T-helper 17 cell (primary cell): ENCODE results near the gene ZGPAT. TPM values are rescaled to one million over a fixed set of nuclear protein-coding genes. Genes with fewer than 3 reads are reported as not detected.

ENCODE experiments used
- ATAC-seq: fragments of 150-1000 bp; cut with Tn5 transposase; 2 replicates; pipeline ENCODE4 v1.10.0; 2021; ENCODE audit warnings: mild to moderate bottlenecking, moderate library complexity
- DNase-seq, 3 donors: peaks; one replicate each; pipeline versions ENCODE4 v3.0.0 to v3.0.0-alpha.2; 2020 to 2021
- H3K9me3 ChIP-seq: one replicate; pipeline ENCODE4 v1.7.0; 2013; ENCODE audit warnings: low read length, mild to moderate bottlenecking; ENCODE audit not compliant: control insufficient read depth, poor library complexity, severe bottlenecking
- H3K27ac Mint-ChIP-seq: one replicate; pipeline ENCODE4 v1.8.0; 2022; ENCODE audit warnings: mild to moderate bottlenecking, moderate library complexity, mixed read lengths
- H3K27me3 Mint-ChIP-seq: one replicate; pipeline ENCODE4 v1.8.0; 2022; ENCODE audit warnings: mixed read lengths
- H3K36me3 Mint-ChIP-seq: one replicate; pipeline ENCODE4 v1.8.0; 2022; ENCODE audit warnings: low read depth, mixed read lengths
- H3K4me1 Mint-ChIP-seq: one replicate; pipeline ENCODE4 v1.8.0; 2022; ENCODE audit warnings: mild to moderate bottlenecking, mixed read lengths
- H3K4me3 Mint-ChIP-seq: one replicate; pipeline ENCODE4 v1.8.0; 2022; ENCODE audit warnings: mild to moderate bottlenecking, moderate library complexity, mixed read lengths
- total RNA-seq, 4 donors: library from RNA in 2 of 4; stranded (reverse) in 2 of 4; gene quantifications; one replicate each; pipeline ENCODE4 v1.2.3 and lab custom pipeline; 2022 to 2026

Gene ZGPAT
- total RNA-seq, 2 donors from 2014 or later, result 35.0 to 39.8 TPM

- DNase-seq (no peak), ATAC-seq (no peak)
- no peak overlapping the region for H3K4me3 Mint-ChIP-seq
- no peak overlapping the region for H3K27ac Mint-ChIP-seq
- H3K36me3 Mint-ChIP-seq, result no peaks in the 10 kb centered on the region
- H3K4me1 Mint-ChIP-seq, result no peaks in the 10 kb centered on the region
- H3K27me3 Mint-ChIP-seq, result no peaks in the 10 kb centered on the region
- no peaks in the 10 kb centered on the region for H3K9me3 ChIP-seq
These were observed 57.4 kb downstream of the ZGPAT start for GRCh38 chr20:63765082-63765873.

GRCh38 chr20:63765902-63766301 is 58.1 kb downstream of the ZGPAT start:
- ATAC-seq, result no peak
- no peaks in the 10 kb centered on the region for H3K4me1 Mint-ChIP-seq
- no peaks in the 10 kb centered on the region for H3K36me3 Mint-ChIP-seq
- no peak overlapping the region for H3K27ac Mint-ChIP-seq
- H3K4me3 Mint-ChIP-seq, result no peak overlapping the region
- H3K9me3 ChIP-seq, result no peaks in the 10 kb centered on the region
- DNase-seq, result no peak
- H3K27me3 Mint-ChIP-seq, result no peaks in the 10 kb centered on the region

- ATAC-seq, result no peak
- H3K9me3 ChIP-seq, result no peaks in the 10 kb centered on the region
- no peak overlapping the region for H3K4me3 Mint-ChIP-seq
- H3K36me3 Mint-ChIP-seq, result no peaks in the 10 kb centered on the region
- DNase-seq, result no peak
- no peaks in the 10 kb centered on the region for H3K4me1 Mint-ChIP-seq
- H3K27ac Mint-ChIP-seq, result no peak overlapping the region
- no peaks in the 10 kb centered on the region for H3K27me3 Mint-ChIP-seq
These were observed 59.0 kb downstream of the ZGPAT start for GRCh38 chr20:63766695-63767426.

GRCh38 chr20:63767456-63767855 is 59.6 kb downstream of the ZGPAT start:
- DNase-seq (no peak), ATAC-seq (no peak)
- no peak overlapping the region for H3K27ac Mint-ChIP-seq

GRCh38 chr20:63767886-63768285 is 60.0 kb downstream of the ZGPAT start:
- H3K4me3 Mint-ChIP-seq, result no peak overlapping the region
- H3K27ac Mint-ChIP-seq, result no peak overlapping the region
- no peak for ATAC-seq
- no peaks in the 10 kb centered on the region for H3K36me3 Mint-ChIP-seq
- no peaks in the 10 kb centered on the region for H3K27me3 Mint-ChIP-seq
- no peaks in the 10 kb centered on the region for H3K4me1 Mint-ChIP-seq
- DNase-seq, result no peak
- no peaks in the 10 kb centered on the region for H3K9me3 ChIP-seq

More at GRCh38 chr20:63767456-63767855, 59.6 kb downstream of the ZGPAT start:
- no peaks in the 10 kb centered on the region for H3K9me3 ChIP-seq
- Mint-ChIP-seq H3K4me1 (no peaks in the 10 kb centered on the region), H3K27me3 (no peaks in the 10 kb centered on the region), H3K4me3 (no peak overlapping the region), H3K36me3 (no peaks in the 10 kb centered on the region)

GRCh38 chr20:63768591-63769515 is 61.0 kb downstream of the ZGPAT start:
- ATAC-seq (no peak), DNase-seq (no peak)
- no peaks in the 10 kb centered on the region for H3K36me3 Mint-ChIP-seq
- no peaks in the 10 kb centered on the region for H3K27me3 Mint-ChIP-seq
- H3K4me1 Mint-ChIP-seq, result no peaks in the 10 kb centered on the region
- no peak overlapping the region for H3K4me3 Mint-ChIP-seq
- no peaks in the 10 kb centered on the region for H3K9me3 ChIP-seq
- H3K27ac Mint-ChIP-seq, result no peak overlapping the region

- Mint-ChIP-seq H3K27me3 (no peaks in the 10 kb centered on the region), H3K27ac (no peak overlapping the region), H3K4me3 (no peak overlapping the region), H3K36me3 (no peaks in the 10 kb centered on the region), H3K4me1 (peaks cover 3% of the 10 kb centered on the region)
- no peaks in the 10 kb centered on the region for H3K9me3 ChIP-seq
- no peak for DNase-seq
- no peak for ATAC-seq
These were observed 62.1 kb downstream of the ZGPAT start for GRCh38 chr20:63769891-63770474.

GRCh38 chr20:63771046-63771707 is 63.3 kb downstream of the ZGPAT start:
- no peak for ATAC-seq
- Mint-ChIP-seq H3K27me3 (no peaks in the 10 kb centered on the region), H3K27ac (no peak overlapping the region), H3K36me3 (no peaks in the 10 kb centered on the region), H3K4me3 (no peak overlapping the region), H3K4me1 (peaks cover 3% of the 10 kb centered on the region)
- H3K9me3 ChIP-seq, result no peaks in the 10 kb centered on the region
- DNase-seq, result no peak

GRCh38 chr20:63772781-63773518 is 65.1 kb downstream of the ZGPAT start:
- H3K4me1 Mint-ChIP-seq, result peaks cover 3% of the 10 kb centered on the region
- no peaks in the 10 kb centered on the region for H3K27me3 Mint-ChIP-seq
- H3K36me3 Mint-ChIP-seq, result no peaks in the 10 kb centered on the region
- H3K9me3 ChIP-seq, result no peaks in the 10 kb centered on the region
- no peak overlapping the region for H3K4me3 Mint-ChIP-seq
- no peak for ATAC-seq
- DNase-seq, result no peak
- H3K27ac Mint-ChIP-seq, result no peak overlapping the region

- H3K9me3 ChIP-seq, result no peaks in the 10 kb centered on the region
- DNase-seq (no peak), ATAC-seq (no peak)
- Mint-ChIP-seq H3K27ac (no peak overlapping the region), H3K27me3 (no peaks in the 10 kb centered on the region), H3K36me3 (no peaks in the 10 kb centered on the region), H3K4me1 (peaks cover 3% of the 10 kb centered on the region), H3K4me3 (no peak overlapping the region)
These were observed 65.9 kb downstream of the ZGPAT start for GRCh38 chr20:63773571-63774241.

- Mint-ChIP-seq H3K36me3 (no peaks in the 10 kb centered on the region), H3K27me3 (no peaks in the 10 kb centered on the region), H3K4me3 (no peak overlapping the region), H3K27ac (no peak overlapping the region), H3K4me1 (peaks cover 3% of the 10 kb centered on the region)
- no peaks in the 10 kb centered on the region for H3K9me3 ChIP-seq
- DNase-seq, result no peak
- no peak for ATAC-seq
These were observed 66.5 kb downstream of the ZGPAT start for GRCh38 chr20:63774306-63774705.
